Transverse colon (tissue), 3 donors: Measurements from ENCODE around the gene PRAMEF17.
"Not testable (repeated sequence)": the region's sequence is repeated elsewhere in the genome, so short reads cannot be mapped to it uniquely, and the experiment has no call there.

Experiments used
- POLR2A ChIP-seq: fragments of 450-650 bp; IDR thresholded peaks from one replicate; pipeline ENCODE4 v1.6.1; 2016; ENCODE audit warnings: antibody characterized with exemption, mild to moderate bottlenecking, moderate library complexity
- TF ChIP-seq, protein P1 (sequence below), 5 experiments: fragments of 200-600 bp in 3 of 5; fragments of 450-650 bp in 2 of 5; sonication (generic) in 3 of 5; IDR thresholded peaks; 1 replicate in 2 of 5; 2 replicates in 3 of 5; pipeline ENCODE4 v1.5.1; 2016 to 2017; ENCODE audit warnings: antibody characterized with exemption in 5 of 5, inconsistent platforms in 3 of 5, mild to moderate bottlenecking in 2 of 5, moderate library complexity in 1 of 5

DNA sequence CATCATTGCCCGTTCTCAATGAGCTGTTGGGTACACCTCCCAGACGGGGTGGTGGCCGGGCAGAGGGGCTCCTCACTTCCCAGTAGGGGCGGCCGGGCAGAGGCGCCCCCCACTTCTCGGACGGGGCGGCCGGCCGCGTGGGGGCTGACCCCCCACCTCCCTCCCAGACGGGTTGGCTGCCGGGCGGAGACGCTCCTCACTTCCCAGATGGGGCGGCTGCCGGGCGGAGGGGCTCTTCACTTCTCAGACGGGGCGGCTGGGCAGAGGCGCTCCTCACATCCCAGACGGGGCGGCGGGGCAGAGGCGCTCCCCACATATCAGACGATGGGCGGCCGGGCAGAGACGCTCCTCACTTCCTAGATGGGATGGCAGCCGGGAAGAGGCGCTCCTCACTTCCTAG is 5.3 kb downstream of the PRAMEF17 start:
- TF ChIP-seq, protein P1, sequence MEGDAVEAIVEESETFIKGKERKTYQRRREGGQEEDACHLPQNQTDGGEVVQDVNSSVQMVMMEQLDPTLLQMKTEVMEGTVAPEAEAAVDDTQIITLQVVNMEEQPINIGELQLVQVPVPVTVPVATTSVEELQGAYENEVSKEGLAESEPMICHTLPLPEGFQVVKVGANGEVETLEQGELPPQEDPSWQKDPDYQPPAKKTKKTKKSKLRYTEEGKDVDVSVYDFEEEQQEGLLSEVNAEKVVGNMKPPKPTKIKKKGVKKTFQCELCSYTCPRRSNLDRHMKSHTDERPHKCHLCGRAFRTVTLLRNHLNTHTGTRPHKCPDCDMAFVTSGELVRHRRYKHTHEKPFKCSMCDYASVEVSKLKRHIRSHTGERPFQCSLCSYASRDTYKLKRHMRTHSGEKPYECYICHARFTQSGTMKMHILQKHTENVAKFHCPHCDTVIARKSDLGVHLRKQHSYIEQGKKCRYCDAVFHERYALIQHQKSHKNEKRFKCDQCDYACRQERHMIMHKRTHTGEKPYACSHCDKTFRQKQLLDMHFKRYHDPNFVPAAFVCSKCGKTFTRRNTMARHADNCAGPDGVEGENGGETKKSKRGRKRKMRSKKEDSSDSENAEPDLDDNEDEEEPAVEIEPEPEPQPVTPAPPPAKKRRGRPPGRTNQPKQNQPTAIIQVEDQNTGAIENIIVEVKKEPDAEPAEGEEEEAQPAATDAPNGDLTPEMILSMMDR (IDR thresholded peaks at IDR 0.05) = not testable (repeated sequence)
- TF ChIP-seq POLR2A = not testable (repeated sequence)
